Spleen (tissue), 7 donors: ENCODE data around the gene MIA2.

Experiments
- POLR2A ChIP-seq, 3 donors: fragments of 450-650 bp; IDR thresholded peaks; one replicate each; pipeline ENCODE4 v1.5.1; 2017; ENCODE audit warnings: antibody characterized with exemption in 3 of 3, mild to moderate bottlenecking in 1 of 3
- POLR2AphosphoS5 ChIP-seq, 3 donors: sonication (generic); formaldehyde crosslinking; IDR thresholded peaks; one replicate each; pipeline ENCODE4 v1.5.1; 2017; ENCODE audit warnings: antibody characterized with exemption in 3 of 3
- TF ChIP-seq, protein P1 (sequence below), 11 experiments: fragments of 200-600 bp in 7 of 11; fragments of 450-650 bp in 4 of 11; sonication (generic) in 4 of 11; IDR thresholded peaks in 8 of 11; conservative IDR thresholded peaks in 3 of 11; 1 replicate in 7 of 11; 2 replicates in 4 of 11; pipeline versions ENCODE4 v1.4.0 to v1.8.0; 2016 to 2021; ENCODE audit warnings: antibody characterized with exemption in 11 of 11, inconsistent platforms in 4 of 11, mild to moderate bottlenecking in 1 of 11
- donor health status: DM: no; HTN: no; CAD: no; lungs with moderate emphysema.
- donor health status: DM: no; HTN: no; CAD: no.
- donor health status: DM: no; HTN: no; CAD: no.

DNA sequence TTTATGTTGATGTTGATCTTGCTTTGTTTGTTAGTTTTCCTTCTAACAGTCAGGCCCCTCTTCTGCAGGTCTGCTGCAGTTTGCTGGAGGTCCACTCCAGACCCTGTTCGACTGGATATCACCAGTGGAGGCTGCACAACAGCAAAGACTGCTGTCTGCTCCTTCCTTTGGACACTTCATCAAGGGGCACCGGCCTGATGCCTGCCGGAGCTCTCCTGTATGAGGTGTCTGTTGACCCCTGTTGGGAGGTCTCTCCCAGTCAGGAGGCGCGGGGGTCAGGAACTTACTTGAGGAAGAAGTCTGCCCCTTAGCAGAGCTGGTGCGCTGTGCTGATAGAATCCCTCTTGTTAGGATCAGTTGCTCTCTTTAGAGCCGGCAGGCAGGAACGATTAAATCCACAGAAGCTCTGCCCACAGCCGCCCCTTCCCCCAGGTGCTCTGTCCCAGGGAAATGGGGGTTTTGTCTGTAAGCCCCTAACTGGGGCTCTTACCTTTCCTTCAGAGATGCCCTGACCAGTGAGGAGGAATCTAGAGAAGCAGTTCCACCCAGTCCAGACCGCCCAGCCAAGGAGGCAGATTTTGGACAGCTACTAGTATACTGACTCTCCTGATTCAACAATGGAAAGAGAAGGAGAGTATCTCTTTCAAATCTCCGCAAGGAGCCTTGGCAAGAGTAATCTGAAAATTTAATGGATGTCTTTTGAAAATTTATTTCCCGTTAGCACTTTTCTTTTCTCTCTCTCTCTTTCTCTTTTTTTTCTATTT, 25.2 kb downstream of the MIA2 start:
- TF ChIP-seq, protein P1, sequence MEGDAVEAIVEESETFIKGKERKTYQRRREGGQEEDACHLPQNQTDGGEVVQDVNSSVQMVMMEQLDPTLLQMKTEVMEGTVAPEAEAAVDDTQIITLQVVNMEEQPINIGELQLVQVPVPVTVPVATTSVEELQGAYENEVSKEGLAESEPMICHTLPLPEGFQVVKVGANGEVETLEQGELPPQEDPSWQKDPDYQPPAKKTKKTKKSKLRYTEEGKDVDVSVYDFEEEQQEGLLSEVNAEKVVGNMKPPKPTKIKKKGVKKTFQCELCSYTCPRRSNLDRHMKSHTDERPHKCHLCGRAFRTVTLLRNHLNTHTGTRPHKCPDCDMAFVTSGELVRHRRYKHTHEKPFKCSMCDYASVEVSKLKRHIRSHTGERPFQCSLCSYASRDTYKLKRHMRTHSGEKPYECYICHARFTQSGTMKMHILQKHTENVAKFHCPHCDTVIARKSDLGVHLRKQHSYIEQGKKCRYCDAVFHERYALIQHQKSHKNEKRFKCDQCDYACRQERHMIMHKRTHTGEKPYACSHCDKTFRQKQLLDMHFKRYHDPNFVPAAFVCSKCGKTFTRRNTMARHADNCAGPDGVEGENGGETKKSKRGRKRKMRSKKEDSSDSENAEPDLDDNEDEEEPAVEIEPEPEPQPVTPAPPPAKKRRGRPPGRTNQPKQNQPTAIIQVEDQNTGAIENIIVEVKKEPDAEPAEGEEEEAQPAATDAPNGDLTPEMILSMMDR (IDR thresholded peaks at IDR 0.05 in 8 of 11, conservative IDR thresholded peaks at IDR 0.05 in 3 of 11) = no peak
- TF ChIP-seq POLR2AphosphoS5 (IDR thresholded peaks at IDR 0.05) (no peak), POLR2A (IDR thresholded peaks at IDR 0.05) (no peak)
